Posterior cingulate gyrus (tissue), 11 donors: ENCODE measurements around the gene BAIAP2L2.

Experiments
- DNase-seq, 10 donors: peaks; one replicate each; pipeline versions ENCODE4 v3.0.0 to v3.0.0-alpha.2; 2020 to 2021; ENCODE audit warnings: mixed read lengths in 3 of 10
- intact Hi-C: fragments of 100-400 bp; cut with DNase I; formaldehyde crosslinking; loops from one replicate; pipeline ENCODE4 v1.15.1; 2023

Gene BAIAP2L2

GRCh38 chr22:38110863-38111852 lies 674 bp upstream of the BAIAP2L2 start:
- peak in 2 of 10 donors; percentile 35 to 66 for DNase-seq
- intact Hi-C loops: no loop called here

DNA sequence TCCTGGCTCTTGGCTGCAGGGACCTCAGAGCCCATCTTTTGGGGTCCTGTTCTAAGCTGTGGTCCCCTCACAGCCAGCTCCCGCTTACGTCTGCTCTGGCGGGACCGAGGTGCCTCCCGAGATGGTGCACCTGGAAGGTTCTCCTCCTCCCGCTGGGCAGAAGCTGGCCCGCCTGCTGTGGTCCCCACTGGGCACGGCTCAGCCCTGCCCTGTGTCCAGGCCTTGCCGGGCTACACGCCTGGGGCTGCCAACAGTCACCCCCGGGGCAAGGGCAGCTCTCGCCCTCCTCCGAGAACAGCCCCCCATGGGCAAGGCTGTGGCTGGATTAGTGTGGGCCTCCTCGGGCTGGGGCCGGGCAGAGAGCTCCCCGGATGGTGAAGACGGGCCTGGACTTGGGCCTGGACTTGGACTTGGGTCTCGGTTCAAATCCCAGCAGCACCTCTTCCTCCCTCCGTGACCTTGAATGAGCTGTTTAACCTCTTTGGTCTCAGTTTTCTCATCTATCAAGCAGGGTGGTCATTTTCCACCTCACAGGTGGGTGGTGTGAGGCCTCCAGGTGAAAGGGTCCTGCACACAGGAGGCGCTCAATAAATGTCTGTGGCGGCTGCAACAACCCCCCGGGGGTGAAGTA lies 998 bp downstream of the BAIAP2L2 start:
- intact Hi-C loops: no loop called here
- peak in 2 of 10 donors; percentile 50 to 82 for DNase-seq

DNA sequence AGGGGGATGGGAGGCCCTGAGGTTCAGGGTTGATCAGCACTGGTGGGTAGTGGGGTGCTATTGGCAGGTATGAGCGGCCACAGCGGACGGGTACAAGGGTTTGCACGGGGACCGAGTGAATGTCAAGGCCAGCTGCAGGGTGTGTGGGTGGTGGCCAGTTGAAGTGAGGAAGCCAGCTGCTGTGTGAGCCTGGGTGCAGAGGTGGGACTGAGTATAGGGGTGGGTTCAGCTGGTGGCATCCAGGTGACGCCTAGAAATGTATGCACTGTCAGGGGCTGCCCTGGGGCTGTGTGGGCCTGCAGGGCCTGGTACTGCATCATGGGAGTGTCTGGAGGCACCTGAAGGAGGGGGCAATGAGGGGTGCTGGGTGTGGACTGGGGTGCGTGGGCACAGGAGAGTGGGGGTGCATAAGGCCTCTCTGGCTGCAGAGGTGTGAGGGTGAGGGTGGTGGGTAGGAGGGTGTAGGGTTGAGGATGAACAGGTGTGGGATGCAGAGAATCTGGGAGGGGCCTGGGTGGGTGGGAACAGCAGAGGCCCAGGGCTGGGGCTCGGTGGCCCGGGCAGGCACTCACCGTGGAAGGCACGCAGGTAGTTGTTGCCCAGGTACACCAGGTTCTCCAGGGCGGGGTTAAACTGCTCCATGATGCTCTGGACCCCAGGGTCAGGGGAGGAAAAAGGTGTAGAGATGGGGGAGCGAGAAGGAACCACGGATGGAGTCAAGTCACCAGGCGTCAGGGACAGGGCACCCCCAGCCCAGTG lies 1.7 kb downstream of the BAIAP2L2 start:
- intact Hi-C loops: no loop called here
- peak in 1 of 10 donors; percentile 75 for DNase-seq

DNA sequence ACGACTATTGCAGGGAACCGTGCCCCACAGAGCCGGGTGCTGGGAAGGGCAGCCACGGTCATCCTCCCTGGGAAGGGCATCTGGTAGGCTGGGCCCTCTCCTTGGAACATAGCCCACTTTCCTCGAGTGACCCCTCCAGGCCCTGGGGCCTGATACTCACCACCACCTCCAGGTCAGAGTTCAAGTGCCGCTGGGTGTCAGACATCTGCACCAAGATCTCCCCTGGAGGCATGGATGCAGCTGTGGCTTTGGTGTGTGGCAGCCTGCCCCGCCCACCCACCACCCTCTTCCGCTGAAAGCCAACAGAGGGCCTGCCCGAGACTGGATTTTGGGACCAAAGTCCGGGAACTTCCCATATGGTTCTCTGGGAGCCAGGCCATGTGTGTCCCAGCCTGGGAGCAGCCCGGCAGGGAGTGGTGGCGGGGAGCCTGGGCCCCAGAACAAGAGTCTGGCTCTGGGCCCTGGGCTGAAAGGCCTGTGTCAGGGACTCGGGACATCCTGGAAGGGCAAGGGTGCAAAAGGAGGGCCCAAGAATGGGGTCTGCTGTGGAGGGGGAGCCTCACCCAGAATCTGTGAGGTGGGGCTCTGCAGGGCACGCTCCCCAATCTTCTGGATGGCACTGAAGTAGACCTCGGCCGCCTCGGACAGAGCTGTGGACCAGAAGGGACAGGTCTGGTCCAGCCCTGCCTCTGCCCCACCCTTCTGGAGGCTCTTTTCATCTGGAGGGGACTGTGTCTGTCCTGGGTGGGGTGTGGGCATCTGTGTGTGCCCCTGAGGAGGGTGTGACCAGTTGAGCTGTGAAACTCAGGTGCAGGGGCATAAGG lies 2.6 kb downstream of the BAIAP2L2 start:
- intact Hi-C loops: no loop called here
- DNase-seq: peak in 1 of 10 donors; percentile 72

DNA sequence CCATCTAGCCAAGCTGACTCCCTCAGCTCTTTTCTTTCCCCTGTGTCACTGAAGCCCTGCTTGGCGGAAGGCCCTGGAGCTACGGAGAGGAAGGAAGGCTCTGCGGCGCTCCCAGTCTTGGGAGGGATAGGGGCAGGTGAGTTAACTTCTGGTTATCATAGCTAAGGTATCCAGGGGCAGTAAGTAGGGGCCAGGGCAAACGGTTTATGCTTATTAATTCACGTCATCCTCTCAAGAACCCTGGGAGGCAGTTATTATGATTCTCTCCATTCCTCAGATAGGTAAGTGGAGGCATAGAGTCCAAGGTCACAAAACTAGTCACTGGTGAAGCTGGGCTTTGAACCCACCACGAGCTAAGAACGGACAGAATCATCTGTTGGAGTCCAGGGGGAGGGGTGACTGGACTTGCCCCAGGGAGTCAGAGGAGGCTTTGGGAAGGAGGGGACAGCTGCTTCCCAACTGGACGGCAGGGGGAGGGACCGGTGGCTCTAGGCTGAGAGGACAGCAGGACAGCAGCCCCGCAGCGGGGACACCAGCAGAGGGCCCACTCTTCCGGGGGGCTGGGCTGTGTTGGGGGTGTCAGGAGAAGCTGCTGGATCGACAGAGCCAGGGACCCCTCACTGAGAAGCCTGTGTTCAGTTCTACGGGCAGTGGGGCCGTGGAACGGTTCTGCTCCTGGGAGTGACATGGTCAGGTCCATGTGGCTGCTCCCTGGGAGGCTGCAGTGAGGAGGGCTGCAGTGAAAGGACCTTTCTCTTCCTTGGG lies 3.5 kb downstream of the BAIAP2L2 start:
- DNase-seq: peak in 2 of 10 donors; percentile 43 to 73

GRCh38 chr22:38104084-38104483 lies 6.4 kb downstream of the BAIAP2L2 start:
- intact Hi-C loops: no loop called here
- peak in 1 of 10 donors; percentile 74 for DNase-seq

More for the DNA sequence above, 3.5 kb downstream of the BAIAP2L2 start:
- intact Hi-C loops: no loop called here

DNA sequence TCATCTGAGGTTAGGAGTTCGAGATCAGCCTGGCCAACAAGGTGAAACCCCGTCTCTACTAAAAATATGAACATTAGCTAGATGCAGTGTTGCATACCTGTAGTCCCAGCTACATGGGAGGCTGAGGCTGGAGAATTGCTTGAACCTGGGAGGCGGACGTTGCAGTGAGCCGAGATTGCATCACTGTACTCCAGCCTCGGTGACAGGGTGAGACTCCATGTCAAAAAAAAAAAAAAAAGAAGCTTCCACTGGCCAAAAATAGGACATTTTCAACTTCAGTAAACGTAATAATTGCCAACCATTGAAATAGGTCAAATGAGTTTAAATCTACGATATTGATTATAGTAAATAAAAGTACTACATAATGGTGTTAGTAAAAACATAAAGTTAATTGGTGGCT lies 6.8 kb downstream of the BAIAP2L2 start:
- peak in 1 of 10 donors; percentile 21 for DNase-seq
- intact Hi-C loops: no loop called here

GRCh38 chr22:38098410-38099249 lies 11.9 kb downstream of the BAIAP2L2 start:
- intact Hi-C loops: no loop called here
- DNase-seq: peak in 3 of 10 donors; percentile 22 to 54 (median 39)

GRCh38 chr22:38097557-38098409 lies 12.7 kb downstream of the BAIAP2L2 start:
- intact Hi-C loops: no loop called here
- peak in 2 of 10 donors; percentile 57 to 74 for DNase-seq

- intact Hi-C loops: no loop called here
- peak in 2 of 10 donors; percentile 61 to 71 for DNase-seq
These were observed 13.4 kb downstream of the BAIAP2L2 start for GRCh38 chr22:38097058-38097457.

GRCh38 chr22:38089474-38089851 lies 21.0 kb downstream of the BAIAP2L2 start:
- intact Hi-C loops: no loop called here
- no peak for DNase-seq

GRCh38 chr22:38088629-38089473 lies 21.6 kb downstream of the BAIAP2L2 start:
- peak in 2 of 10 donors; percentile 76 to 89 for DNase-seq
- intact Hi-C loops: no loop called here

GRCh38 chr22:38087855-38088254 lies 22.6 kb downstream of the BAIAP2L2 start:
- DNase-seq: peak in 2 of 10 donors; percentile 60 to 62
- intact Hi-C loops: no loop called here

DNA sequence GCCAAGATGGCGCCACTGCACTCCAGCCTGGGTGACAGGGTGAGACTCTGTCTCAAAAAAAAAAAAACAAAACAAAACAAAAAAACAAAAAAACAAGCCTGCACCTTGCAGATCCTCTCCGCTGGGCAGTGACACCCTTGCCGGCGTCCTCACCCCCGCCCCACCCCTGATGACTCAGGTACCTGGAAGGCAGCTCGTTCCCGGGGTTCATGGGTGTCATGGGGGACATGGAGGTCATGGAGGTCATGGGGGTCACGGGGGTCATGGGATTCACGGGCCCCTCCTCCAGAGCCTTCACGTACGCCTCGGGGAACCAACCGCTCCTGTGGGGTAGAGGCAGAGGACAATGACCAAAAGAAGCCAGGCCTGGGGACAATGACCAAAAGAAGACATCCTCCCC lies 23.5 kb downstream of the BAIAP2L2 start:
- intact Hi-C loops: no loop called here
- peak in 2 of 10 donors; percentile 61 to 65 for DNase-seq

- peak in 2 of 10 donors; percentile 62 to 74 for DNase-seq
- intact Hi-C loops: no loop called here
These were observed 24.3 kb downstream of the BAIAP2L2 start for GRCh38 chr22:38086001-38086845.
